ENCODE results near the gene KIF17.
"Not testable (repeated sequence)": the region's sequence is repeated elsewhere in the genome, so short reads cannot be mapped to it uniquely, and the experiment has no call there.

The KIF17 gene

DNA sequence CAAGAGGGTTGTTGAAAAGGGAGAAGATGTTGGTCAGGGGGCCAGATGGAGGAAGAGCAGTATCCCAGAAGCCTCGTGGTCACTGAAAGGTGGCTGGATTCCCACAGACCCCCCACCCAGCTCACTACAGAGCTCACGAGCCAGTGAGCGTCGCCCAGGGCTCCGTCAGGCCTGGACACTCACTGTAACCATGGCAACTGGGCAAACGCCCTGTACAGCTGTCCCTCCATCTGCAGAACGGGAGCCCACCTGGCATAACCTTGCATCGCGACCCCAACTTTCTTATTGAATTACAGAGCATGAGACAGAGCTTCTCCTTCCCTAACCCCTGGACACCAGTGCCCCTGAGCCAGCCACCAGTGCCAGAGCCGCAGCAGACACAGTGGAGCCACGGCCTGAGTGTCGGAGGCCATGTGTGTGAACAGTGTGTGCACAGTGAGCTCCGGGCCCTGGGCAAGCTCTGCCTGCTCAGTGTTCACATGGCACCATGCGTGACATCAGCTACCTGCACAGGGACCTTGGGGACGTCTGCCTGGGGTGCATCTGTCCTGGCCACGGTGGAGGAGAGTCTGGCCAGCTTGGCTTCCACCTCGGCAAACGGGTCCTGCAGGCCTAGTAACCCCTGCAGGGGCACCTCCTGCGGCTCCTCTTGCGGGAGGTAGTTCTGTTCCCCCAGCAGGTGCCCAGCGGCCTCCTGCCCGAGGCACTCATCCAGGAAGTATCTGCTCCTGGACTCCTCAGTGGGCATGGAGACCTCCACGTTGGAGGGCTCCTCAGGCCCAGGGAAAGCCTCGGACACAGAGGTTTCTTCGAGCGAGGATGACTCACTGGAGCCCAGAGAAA is 30.7 kb downstream of the KIF17 start:
- DNase-seq (ENCODE audit: low read depth) = no peak

GRCh38 chr1:20685741-20686140 is 32.1 kb downstream of the KIF17 start:
- DNase-seq (ENCODE audit: low read depth) = no peak

- no peak for DNase-seq (ENCODE audit: low read depth)
These were observed 32.6 kb downstream of the KIF17 start for GRCh38 chr1:20685099-20685662.

DNA sequence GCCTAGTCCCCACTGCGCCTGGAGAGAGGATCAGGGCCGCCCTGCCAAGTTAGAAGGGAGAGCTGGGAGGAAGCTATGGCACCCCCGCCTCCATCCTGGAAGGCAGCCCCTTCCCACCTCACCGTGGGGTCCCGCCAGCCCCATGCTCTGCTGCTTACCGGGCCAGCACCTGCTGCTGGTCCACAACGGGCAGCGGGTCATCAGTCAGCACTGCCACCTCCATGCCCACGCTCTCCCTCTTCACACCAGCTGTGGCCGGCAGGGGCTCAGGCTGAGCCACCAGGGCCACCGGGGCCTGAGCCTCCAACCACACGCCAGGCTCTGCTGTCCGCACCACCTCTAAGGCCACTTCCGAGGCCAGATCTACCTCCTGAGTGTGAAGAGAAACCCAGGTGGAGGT is 33.2 kb downstream of the KIF17 start:
- DNase-seq (ENCODE audit: low read depth) = no peak

- no peak for DNase-seq (ENCODE audit: low read depth)
These were observed 33.7 kb downstream of the KIF17 start for GRCh38 chr1:20684050-20684620.

- no peak for DNase-seq (ENCODE audit: low read depth)
These were observed 34.2 kb downstream of the KIF17 start for GRCh38 chr1:20683614-20684013.

GRCh38 chr1:20682571-20683236 is 35.1 kb downstream of the KIF17 start:
- no peak for DNase-seq (ENCODE audit: low read depth)

GRCh38 chr1:20681999-20682398 is 35.8 kb downstream of the KIF17 start:
- DNase-seq (ENCODE audit: low read depth) = no peak

- no peak for DNase-seq (ENCODE audit: low read depth)
These were observed 37.5 kb downstream of the KIF17 start for GRCh38 chr1:20680269-20680668.

DNA sequence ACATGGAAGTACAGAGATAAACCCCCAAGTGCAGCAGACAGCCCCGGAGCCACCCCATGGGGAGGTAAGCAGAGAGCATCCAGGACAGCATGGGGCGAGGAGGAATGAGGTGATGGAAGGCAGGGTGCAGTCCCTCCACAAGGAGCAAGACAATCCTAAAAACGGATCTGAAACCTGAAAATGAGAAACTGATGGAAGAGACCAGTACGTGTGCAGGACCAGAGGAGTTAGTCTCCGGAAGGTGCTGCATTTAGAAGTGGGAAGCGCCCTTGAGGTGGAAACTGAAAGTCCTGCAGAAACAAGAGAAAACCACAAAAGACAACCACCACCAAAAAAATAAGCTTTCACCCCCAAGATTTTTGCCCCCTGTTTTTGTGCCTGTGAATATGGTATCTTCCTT is 39.2 kb downstream of the KIF17 start:
- DNase-seq (ENCODE audit: low read depth) = no peak

- DNase-seq (ENCODE audit: low read depth) = not testable (repeated sequence)
These were observed 44.2 kb downstream of the KIF17 start for GRCh38 chr1:20673626-20674025.

DNA sequence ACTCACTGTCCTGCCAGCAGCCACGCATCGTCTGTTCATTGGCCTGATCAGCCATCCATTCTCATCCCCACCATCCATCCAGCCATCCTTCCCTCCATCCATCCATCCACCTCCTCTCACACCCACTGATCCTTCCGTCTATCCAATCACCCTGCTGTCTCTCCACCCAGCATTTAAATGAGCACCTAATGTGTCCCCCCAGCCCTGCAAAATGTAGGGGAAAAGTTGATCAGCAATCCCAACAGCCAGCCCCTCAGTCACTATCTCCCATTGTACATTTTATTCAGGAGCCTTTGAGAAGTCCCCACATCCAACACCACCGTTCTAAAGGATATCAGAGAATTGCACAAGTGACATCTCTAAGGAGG is 45.6 kb downstream of the KIF17 start:
- no peak for DNase-seq (ENCODE audit: low read depth)

DNA sequence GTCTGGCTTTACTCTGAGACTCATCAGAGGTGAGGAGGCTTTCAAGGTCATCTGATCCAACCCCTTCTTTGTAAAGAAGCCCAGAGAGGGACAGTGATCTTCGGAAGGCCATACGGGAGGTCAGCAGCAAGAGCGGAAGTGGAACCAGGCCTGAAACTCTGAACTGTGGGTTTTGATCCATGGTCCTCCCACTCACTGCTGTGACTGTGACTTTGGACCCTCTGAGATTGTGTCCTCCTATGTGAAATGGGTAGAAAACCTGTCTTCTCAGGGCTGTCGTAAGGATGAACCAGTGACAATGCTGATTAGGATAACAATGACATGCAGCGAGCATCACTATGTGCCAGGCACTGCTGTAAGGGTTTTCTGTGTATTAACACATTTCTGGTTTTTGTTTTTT is 46.9 kb downstream of the KIF17 start:
- no peak for DNase-seq (ENCODE audit: low read depth)

- no peak for DNase-seq (ENCODE audit: low read depth)
These were observed 49.2 kb downstream of the KIF17 start for GRCh38 chr1:20668581-20668980.

GRCh38 chr1:20666804-20667203 is 51.0 kb downstream of the KIF17 start:
- DNase-seq (ENCODE audit: low read depth) = no peak

DNA sequence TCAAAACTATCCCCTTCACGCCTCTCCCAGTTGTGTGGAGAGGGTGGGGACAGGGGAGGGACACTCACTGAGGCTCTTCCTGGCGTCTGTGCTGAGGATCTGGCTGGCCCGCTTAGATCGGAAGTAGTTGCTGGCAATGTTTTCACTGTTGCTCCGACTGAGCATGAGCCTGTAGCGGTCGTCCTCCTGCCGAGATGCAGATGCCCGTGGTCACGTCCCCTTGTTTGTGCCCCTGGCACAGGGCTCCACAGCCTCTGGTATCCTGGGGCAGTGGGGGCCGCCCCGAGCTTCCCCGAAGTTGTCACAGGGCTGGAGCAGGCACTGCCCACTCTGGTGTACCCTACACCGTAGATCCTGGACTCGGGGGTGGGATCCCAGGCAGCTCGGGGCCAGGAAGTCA is 51.7 kb downstream of the KIF17 start:
- no peak for DNase-seq (ENCODE audit: low read depth)

- DNase-seq (ENCODE audit: low read depth) = no peak
These were observed 52.1 kb downstream of the KIF17 start for GRCh38 chr1:20665726-20666125.

DNA sequence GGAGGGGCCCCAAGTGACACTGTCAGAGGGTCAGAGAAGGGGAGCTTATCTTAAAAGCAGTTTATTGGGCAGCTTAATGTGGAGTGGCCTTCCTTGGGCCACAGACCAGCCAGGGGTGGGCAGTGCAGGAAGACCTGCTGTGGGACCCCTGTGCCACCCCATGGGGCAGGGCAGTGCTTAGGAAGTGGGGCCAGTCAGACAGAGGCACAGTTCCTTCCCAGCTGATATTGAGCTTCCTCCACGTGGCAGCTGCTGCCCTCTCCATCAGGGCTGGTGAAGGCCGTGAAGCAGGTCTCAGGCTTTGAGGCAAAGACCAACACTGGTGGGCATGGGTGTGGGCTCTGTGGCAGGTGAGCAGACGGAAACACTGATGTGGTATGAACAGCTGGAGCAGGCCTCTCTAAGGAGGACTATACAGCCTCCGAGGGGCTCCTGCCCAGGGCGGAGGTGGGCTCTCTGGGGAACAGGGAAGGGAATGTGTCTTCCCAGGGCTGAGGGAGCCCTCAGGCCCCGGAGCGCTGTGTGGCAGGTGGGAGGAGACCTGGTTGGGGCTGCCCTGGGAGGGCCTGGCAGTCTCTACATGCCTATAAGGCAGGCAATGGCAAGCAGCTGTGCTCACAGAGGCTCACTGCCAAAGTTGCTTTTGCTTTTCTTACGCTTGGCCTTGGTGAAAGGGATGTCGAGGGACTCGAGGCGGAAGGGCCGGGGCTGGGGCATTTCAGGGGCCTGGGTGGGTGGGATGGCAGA is 53.7 kb downstream of the KIF17 start:
- DNase-seq (ENCODE audit: low read depth) = no peak

GRCh38 chr1:20663365-20663764 is 54.4 kb downstream of the KIF17 start:
- DNase-seq (ENCODE audit: low read depth) = no peak

DNA sequence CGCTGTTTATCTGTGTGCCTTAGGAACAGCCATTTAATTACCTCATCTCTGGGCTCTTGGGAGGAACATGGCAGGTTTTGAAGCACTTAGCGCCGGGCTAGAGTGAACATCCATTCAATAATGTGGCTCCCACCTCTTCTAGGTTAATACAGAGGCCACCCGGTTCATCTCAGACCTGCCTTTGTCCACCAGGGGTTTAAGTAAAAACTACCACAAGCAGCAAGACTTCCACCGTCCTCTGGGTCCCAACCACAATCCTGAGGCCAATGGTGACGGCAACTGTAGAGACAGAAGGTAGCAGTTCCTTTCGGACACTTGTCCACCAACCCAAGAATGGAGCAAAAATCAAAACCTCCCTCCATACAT is 55.7 kb downstream of the KIF17 start:
- DNase-seq (ENCODE audit: low read depth) = no peak

GRCh38 chr1:20661207-20662109 is 56.3 kb downstream of the KIF17 start, which contains the start of gene DDOST:
TSS of gene DDOST (minus strand) at chr1:20661369. CDS start at chr1:20661350, 19 bp downstream.
- peak; percentile 86 for DNase-seq (ENCODE audit: low read depth)

Data from activated T-cell treated with anti-CD3 and anti-CD28 coated beads for 1 hour (primary cell).